ENCODE results near the gene MLYCD.

The MLYCD gene

DNA sequence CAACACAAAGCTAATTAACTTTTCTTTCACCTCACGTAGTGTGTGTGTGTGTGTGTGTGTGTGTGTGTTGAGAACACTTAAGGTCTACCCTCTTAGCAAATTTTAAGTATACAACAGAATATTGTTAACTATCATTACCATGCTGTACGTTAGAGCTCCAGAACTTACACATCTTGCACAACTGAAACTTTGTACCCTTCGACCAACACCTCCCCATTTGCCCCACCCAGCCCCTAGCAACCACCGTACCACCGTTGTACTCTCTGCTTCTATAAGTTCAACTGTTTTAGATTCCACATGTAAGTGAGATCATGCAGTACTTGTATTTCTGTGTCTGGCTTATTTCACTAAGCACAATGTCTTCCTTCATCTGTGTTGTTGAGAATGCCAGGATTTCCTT, 28.1 kb upstream of the MLYCD start:
- H3K4me3 ChIP-seq (ENCODE audit: low read length in 2 of 2): no peak overlapping the region
- H3K4me1 ChIP-seq (ENCODE audit: control insufficient read depth, insufficient read depth, low read length): no peaks in the 10 kb centered on the region
- no peak overlapping the region for H3K27ac ChIP-seq (ENCODE audit: low read length)

DNA sequence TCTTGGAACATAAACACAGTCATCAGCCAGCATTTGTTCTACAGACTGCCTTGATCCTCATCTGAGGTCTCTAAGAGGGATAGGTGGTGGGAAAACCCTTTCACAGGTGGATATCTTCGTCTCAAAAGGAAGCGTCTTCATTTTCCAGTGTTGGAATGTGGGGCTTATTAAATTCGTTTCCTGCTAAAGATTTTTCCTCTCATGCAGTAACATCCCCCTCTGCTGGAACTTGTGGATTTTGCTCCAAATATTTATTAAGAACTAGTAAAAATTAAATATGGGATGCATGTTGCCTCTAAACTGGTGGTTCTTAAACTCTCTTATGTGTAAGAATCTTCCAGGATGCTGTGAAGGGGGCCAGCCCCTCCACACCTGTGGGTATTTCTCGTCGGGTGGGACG, 20.1 kb upstream of the MLYCD start:
- Histone ChIP-seq H3K4me3 (ENCODE audit: low read length in 2 of 2) (no peak overlapping the region), H3K36me3 (ENCODE audit: control insufficient read depth in 2 of 2, insufficient read depth in 2 of 2, low read length in 2 of 2) (no peaks in the 10 kb centered on the region), H3K27ac (ENCODE audit: low read length) (no peak overlapping the region), H3K9ac (ENCODE audit: low read length in 2 of 2) (no peak overlapping the region), H3K27me3 (ENCODE audit: control insufficient read depth in 1 of 2, insufficient read depth in 2 of 2, low read length in 2 of 2) (no peaks in the 10 kb centered on the region), H3K9me3 (ENCODE audit: control insufficient read depth in 2 of 2, low read length in 2 of 2) (no peaks in the 10 kb centered on the region), H3K4me1 (ENCODE audit: control insufficient read depth, insufficient read depth, low read length) (no peaks in the 10 kb centered on the region)

More for the DNA sequence above, 28.1 kb upstream of the MLYCD start:
- no peak overlapping the region for H3K9ac ChIP-seq (ENCODE audit: low read length in 2 of 2)
- no peaks in the 10 kb centered on the region for H3K9me3 ChIP-seq (ENCODE audit: control insufficient read depth in 2 of 2, low read length in 2 of 2)
- H3K36me3 ChIP-seq (ENCODE audit: control insufficient read depth in 2 of 2, insufficient read depth in 2 of 2, low read length in 2 of 2): no peaks in the 10 kb centered on the region
- no peaks in the 10 kb centered on the region for H3K27me3 ChIP-seq (ENCODE audit: control insufficient read depth in 1 of 2, insufficient read depth in 2 of 2, low read length in 2 of 2)

DNA sequence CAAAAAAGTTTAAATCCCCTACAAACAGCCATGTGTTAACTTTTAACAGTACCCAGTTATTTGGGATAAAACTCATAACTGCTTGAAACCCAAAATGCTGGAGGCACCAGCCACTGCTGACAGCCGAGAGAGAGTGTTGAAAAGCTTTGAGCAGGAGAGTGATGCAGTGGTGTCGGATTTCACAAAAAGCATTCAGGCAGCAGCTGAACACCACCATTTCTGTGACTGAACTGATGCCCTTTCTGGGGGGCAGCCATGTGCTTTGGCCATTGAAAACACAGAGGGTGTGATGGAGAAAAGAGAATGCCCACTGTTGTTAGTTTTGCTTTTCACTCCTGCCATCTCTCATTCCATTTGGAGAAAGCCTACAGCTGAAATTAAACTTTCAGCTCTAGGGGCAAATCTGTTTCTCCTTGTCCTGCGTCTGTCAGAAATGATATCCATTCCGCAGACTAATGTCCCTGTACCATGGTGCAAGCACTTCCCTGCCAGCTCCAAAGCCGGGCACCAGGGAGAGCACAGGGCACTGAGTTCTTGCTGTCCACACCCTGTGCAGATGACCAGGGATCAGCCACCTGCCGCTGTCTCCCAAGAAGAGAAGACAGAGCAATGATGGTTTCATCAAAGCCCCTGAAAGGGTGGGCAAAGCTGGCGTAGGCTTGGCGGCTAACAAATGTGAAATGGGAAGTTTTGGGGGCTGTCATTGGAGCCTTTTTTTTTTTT, 16.6 kb upstream of the MLYCD start:
- Histone ChIP-seq H3K9me3 (ENCODE audit: control insufficient read depth in 2 of 2, low read length in 2 of 2) (no peaks in the 10 kb centered on the region), H3K36me3 (ENCODE audit: control insufficient read depth in 2 of 2, insufficient read depth in 2 of 2, low read length in 2 of 2) (no peaks in the 10 kb centered on the region), H3K4me1 (ENCODE audit: control insufficient read depth, insufficient read depth, low read length) (no peaks in the 10 kb centered on the region), H3K4me3 (ENCODE audit: low read length in 2 of 2) (no peak overlapping the region), H3K27ac (ENCODE audit: low read length) (no peak overlapping the region), H3K9ac (ENCODE audit: low read length in 2 of 2) (no peak overlapping the region), H3K27me3 (ENCODE audit: control insufficient read depth in 1 of 2, insufficient read depth in 2 of 2, low read length in 2 of 2) (no peaks in the 10 kb centered on the region)

DNA sequence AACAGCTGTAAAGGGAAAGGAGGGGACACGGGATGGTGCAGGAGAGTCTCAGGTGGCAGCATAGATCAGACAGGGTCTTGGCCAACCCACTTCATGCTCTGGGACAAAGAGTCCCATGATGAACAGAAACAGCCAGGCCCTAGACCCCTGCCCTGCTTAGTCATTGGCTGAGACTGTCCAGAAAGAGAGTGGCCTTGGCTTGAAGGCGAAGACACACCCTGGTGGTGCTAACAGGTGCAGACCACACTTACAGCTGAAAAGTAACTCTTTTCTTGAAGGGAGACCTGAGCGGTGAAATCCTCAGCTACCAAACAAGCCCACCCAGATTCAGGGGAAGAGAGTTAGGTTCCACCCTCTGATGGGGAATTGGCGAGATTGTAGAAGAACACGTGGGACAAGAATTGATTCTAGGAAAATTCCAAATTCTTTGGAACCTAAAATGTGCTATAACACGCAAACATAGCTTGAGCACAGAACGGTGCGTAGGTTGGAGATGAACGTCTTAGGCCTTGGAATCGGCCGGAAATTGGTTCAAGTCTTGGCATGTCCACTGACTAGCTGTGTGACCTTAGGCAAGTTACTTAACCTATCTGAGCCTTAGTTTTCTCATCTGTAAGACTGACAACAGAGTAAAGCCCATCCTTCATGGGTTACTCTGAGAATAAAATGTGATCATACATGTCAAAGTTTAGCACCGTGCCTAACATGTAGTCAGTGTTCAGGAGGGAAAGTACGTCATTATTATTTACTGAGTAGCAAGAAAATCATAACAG, 12.5 kb upstream of the MLYCD start:
- H3K9me3 ChIP-seq (ENCODE audit: control insufficient read depth in 2 of 2, low read length in 2 of 2): peaks cover 0 to 3% of the 10 kb centered on the region in 2 donors
- no peak overlapping the region for H3K4me3 ChIP-seq (ENCODE audit: low read length in 2 of 2)
- H3K9ac ChIP-seq (ENCODE audit: low read length in 2 of 2): no peak overlapping the region
- no peaks in the 10 kb centered on the region for H3K36me3 ChIP-seq (ENCODE audit: control insufficient read depth in 2 of 2, insufficient read depth in 2 of 2, low read length in 2 of 2)
- no peaks in the 10 kb centered on the region for H3K27me3 ChIP-seq (ENCODE audit: control insufficient read depth in 1 of 2, insufficient read depth in 2 of 2, low read length in 2 of 2)
- no peak overlapping the region for H3K27ac ChIP-seq (ENCODE audit: low read length)
- no peaks in the 10 kb centered on the region for H3K4me1 ChIP-seq (ENCODE audit: control insufficient read depth, insufficient read depth, low read length)

DNA sequence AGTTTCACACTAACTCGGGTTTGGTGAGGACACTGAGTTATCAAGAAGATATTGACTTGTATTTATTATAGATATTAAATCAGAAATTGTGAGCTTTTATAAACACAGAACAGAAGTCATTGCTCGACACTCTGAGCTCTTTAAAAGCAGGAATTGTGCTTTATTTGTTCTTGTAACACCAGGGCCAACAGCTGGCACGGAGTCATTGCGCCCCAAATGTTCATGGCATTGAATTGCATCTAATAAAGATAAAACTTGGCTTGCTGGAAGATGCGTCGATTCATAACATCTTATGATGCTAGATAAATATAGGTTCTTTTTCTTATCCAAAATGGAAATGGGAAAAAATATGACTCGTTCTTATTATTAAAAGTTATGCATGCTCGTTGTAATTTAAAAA, 11.8 kb upstream of the MLYCD start:
- H3K36me3 ChIP-seq (ENCODE audit: control insufficient read depth in 2 of 2, insufficient read depth in 2 of 2, low read length in 2 of 2): no peaks in the 10 kb centered on the region
- no peak overlapping the region for H3K4me3 ChIP-seq (ENCODE audit: low read length in 2 of 2)
- H3K9ac ChIP-seq (ENCODE audit: low read length in 2 of 2): no peak overlapping the region
- peaks cover 0 to 3% of the 10 kb centered on the region in 2 donors for H3K9me3 ChIP-seq (ENCODE audit: control insufficient read depth in 2 of 2, low read length in 2 of 2)
- no peaks in the 10 kb centered on the region for H3K27me3 ChIP-seq (ENCODE audit: control insufficient read depth in 1 of 2, insufficient read depth in 2 of 2, low read length in 2 of 2)
- no peak overlapping the region for H3K27ac ChIP-seq (ENCODE audit: low read length)
- H3K4me1 ChIP-seq (ENCODE audit: control insufficient read depth, insufficient read depth, low read length): no peaks in the 10 kb centered on the region

DNA sequence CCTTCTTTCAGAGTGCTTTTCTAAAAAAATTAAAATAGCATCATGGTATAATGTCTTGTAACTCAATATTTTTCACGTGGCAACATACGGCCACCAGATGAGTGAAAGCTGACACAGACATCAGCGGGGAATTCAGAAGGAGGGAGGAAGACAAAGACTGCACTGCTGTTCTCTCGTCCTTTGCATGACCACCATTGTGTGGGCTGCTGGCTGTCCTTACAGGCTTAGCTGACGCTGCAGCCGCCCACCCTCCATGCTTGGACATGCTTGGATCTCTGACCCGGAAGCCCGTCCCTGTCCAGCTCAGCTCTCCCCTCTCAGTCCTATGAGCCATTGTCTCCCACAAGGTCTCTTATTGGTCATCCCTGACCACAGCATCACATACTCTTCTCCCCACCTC, 11.4 kb upstream of the MLYCD start:
- Histone ChIP-seq H3K36me3 (ENCODE audit: control insufficient read depth in 2 of 2, insufficient read depth in 2 of 2, low read length in 2 of 2) (no peaks in the 10 kb centered on the region), H3K9ac (ENCODE audit: low read length in 2 of 2) (no peak overlapping the region), H3K9me3 (ENCODE audit: control insufficient read depth in 2 of 2, low read length in 2 of 2) (peaks cover 0 to 3% of the 10 kb centered on the region in 2 donors), H3K27ac (ENCODE audit: low read length) (no peak overlapping the region), H3K4me1 (ENCODE audit: control insufficient read depth, insufficient read depth, low read length) (no peaks in the 10 kb centered on the region), H3K27me3 (ENCODE audit: control insufficient read depth in 1 of 2, insufficient read depth in 2 of 2, low read length in 2 of 2) (no peaks in the 10 kb centered on the region), H3K4me3 (ENCODE audit: low read length in 2 of 2) (no peak overlapping the region)

DNA sequence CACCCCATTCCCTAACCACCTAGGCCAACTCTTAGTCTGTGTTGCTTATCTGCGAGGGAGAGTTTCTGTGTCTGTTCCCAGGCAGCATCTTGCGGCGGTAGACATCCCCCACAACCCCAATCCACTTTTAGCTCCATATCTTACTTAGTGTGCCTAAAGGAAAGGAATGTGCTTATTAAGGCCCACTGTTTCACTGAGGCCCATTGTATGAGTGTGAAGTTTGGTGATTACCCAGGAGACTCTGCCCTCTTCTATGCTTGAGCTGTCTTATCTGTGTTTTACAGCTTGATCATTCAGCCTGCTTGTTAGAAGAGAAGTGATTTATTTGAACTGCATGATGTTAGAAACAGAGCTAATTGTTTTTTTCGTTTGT, 10.3 kb upstream of the MLYCD start:
- no peaks in the 10 kb centered on the region for H3K4me1 ChIP-seq (ENCODE audit: control insufficient read depth, insufficient read depth, low read length)
- no peaks in the 10 kb centered on the region for H3K36me3 ChIP-seq (ENCODE audit: control insufficient read depth in 2 of 2, insufficient read depth in 2 of 2, low read length in 2 of 2)
- H3K9me3 ChIP-seq (ENCODE audit: control insufficient read depth in 2 of 2, low read length in 2 of 2): peaks cover 0 to 3% of the 10 kb centered on the region in 2 donors
- no peaks in the 10 kb centered on the region for H3K27me3 ChIP-seq (ENCODE audit: control insufficient read depth in 1 of 2, insufficient read depth in 2 of 2, low read length in 2 of 2)
- H3K27ac ChIP-seq (ENCODE audit: low read length): no peak overlapping the region
- H3K4me3 ChIP-seq (ENCODE audit: low read length in 2 of 2): no peak overlapping the region
- H3K9ac ChIP-seq (ENCODE audit: low read length in 2 of 2): no peak overlapping the region

DNA sequence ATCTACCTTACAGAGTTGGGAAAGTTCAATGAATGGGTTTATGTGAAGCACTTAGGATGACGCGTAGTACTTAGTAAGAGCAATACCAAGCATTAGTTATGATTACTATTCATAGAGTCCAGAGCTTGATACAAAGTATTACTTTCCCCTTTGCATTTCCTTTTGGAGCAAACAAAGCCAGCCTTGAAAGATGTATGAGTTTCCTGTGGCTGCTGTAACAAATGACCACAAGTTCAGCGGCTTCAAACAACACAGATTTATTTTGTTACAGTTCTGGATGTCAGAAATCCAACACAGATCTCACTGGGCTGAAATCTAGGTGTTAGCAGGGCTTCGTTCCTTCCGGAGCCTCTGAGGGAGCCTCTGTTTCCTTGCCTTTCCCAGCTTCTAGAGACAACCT, 8.6 kb upstream of the MLYCD start:
- Histone ChIP-seq H3K4me1 (ENCODE audit: control insufficient read depth, insufficient read depth, low read length) (no peaks in the 10 kb centered on the region), H3K27me3 (ENCODE audit: control insufficient read depth in 1 of 2, insufficient read depth in 2 of 2, low read length in 2 of 2) (no peaks in the 10 kb centered on the region), H3K27ac (ENCODE audit: low read length) (no peak overlapping the region), H3K36me3 (ENCODE audit: control insufficient read depth in 2 of 2, insufficient read depth in 2 of 2, low read length in 2 of 2) (no peaks in the 10 kb centered on the region), H3K9ac (ENCODE audit: low read length in 2 of 2) (no peak overlapping the region), H3K4me3 (ENCODE audit: low read length in 2 of 2) (no peak overlapping the region), H3K9me3 (ENCODE audit: control insufficient read depth in 2 of 2, low read length in 2 of 2) (peaks cover 0 to 3% of the 10 kb centered on the region in 2 donors)

DNA sequence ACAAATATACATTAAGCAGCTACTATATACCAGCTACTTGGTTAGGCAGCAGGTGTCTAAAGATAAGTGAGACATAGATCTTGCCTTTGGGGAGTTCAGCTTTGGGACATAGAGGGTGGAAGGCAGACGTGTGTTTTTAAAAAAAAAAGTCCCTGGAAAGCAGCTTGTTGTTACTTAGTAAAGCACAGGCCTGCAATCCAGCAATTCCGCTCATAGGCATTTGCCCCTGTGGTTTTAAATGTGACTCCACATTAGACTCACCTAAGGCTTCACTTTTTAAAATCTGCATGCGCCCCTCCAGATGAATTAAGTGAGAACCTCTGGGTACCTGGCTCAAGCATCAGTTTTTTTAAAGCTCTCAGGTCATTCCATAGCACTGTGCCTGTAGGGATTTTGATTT, 7.2 kb upstream of the MLYCD start:
- Histone ChIP-seq H3K4me3 (ENCODE audit: low read length in 2 of 2) (no peak overlapping the region), H3K4me1 (ENCODE audit: control insufficient read depth, insufficient read depth, low read length) (no peaks in the 10 kb centered on the region), H3K27ac (ENCODE audit: low read length) (no peak overlapping the region), H3K9me3 (ENCODE audit: control insufficient read depth in 2 of 2, low read length in 2 of 2) (peaks cover 0 to 3% of the 10 kb centered on the region in 2 donors), H3K27me3 (ENCODE audit: control insufficient read depth in 1 of 2, insufficient read depth in 2 of 2, low read length in 2 of 2) (no peaks in the 10 kb centered on the region), H3K36me3 (ENCODE audit: control insufficient read depth in 2 of 2, insufficient read depth in 2 of 2, low read length in 2 of 2) (no peaks in the 10 kb centered on the region), H3K9ac (ENCODE audit: low read length in 2 of 2) (no peak overlapping the region)

DNA sequence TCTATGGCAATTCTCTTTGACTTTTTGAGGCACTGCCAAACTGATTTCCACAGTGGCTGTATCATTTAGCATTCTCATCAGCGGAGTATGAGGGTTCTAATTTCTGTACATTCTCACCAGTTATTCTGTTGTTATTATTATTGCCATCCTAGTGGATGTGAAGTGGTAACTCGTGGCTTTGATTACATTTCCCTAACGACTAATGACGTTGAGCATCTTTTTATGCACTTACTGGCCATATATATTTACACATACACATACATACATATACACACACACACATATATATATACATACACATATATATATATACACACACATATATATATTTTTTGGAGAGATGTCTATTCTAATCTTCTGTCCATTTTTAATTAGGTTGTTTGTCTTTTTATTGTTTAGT, 3.7 kb upstream of the MLYCD start:
- Histone ChIP-seq H3K4me3 (ENCODE audit: low read length in 2 of 2) (no peak overlapping the region), H3K9me3 (ENCODE audit: control insufficient read depth in 2 of 2, low read length in 2 of 2) (peaks cover 0 to 3% of the 10 kb centered on the region in 2 donors), H3K27me3 (ENCODE audit: control insufficient read depth in 1 of 2, insufficient read depth in 2 of 2, low read length in 2 of 2) (no peaks in the 10 kb centered on the region), H3K4me1 (ENCODE audit: control insufficient read depth, insufficient read depth, low read length) (peaks cover 10% of the 10 kb centered on the region), H3K36me3 (ENCODE audit: control insufficient read depth in 2 of 2, insufficient read depth in 2 of 2, low read length in 2 of 2) (no peaks in the 10 kb centered on the region), H3K9ac (ENCODE audit: low read length in 2 of 2) (no peak overlapping the region), H3K27ac (ENCODE audit: low read length) (no peak overlapping the region)

DNA sequence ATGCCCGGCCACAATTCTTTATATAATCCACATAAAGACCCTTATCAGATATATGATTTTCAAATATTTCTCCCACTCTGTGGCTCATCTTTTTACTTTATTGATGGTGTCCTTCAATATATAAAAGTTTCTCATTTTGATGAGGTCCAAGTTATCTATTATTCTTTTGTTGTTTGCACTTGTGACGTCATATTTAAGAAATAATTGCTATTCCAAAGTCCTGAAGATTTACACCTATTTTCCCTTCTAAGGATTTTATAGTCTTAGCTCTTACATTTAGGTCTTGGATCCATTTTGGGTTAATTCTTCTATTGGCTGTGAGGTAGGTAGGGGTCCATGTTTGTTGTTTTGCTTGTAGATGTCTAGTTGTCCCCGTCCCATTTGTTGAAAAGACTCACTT, 3.0 kb upstream of the MLYCD start:
- H3K4me3 ChIP-seq (ENCODE audit: low read length in 2 of 2): no peak overlapping the region
- H3K9me3 ChIP-seq (ENCODE audit: control insufficient read depth in 2 of 2, low read length in 2 of 2): no peaks in the 10 kb centered on the region
- no peaks in the 10 kb centered on the region for H3K36me3 ChIP-seq (ENCODE audit: control insufficient read depth in 2 of 2, insufficient read depth in 2 of 2, low read length in 2 of 2)
- H3K27me3 ChIP-seq (ENCODE audit: control insufficient read depth in 1 of 2, insufficient read depth in 2 of 2, low read length in 2 of 2): no peaks in the 10 kb centered on the region
- H3K9ac ChIP-seq (ENCODE audit: low read length in 2 of 2): no peak overlapping the region
- H3K27ac ChIP-seq (ENCODE audit: low read length): no peak overlapping the region
- H3K4me1 ChIP-seq (ENCODE audit: control insufficient read depth, insufficient read depth, low read length): peaks cover 15% of the 10 kb centered on the region
